Smooth muscle cell (in vitro differentiated cells): ENCODE measurements around the gene LCN9. TPM values are rescaled to one million over a fixed set of nuclear protein-coding genes. Genes with fewer than 3 reads are reported as not detected.
A peak's percentile ranks its signal among the peaks of the same experiment; 100 is the strongest.

ENCODE experiments used
- DNase-seq: peaks from one replicate; lab custom pipeline; 2025; ENCODE audit not compliant: unreplicated experiment; lab: John Stamatoyannopoulos, UW
- H2AFZ ChIP-seq: fragments of 200-600 bp; sonication (generic); 2 replicates; pipeline ENCODE4 v1.6.0; 2016; ENCODE audit warnings: antibody characterized with exemption, low read depth, mild to moderate bottlenecking
- H3F3A ChIP-seq: fragments of 200-600 bp; sonication (generic); 2 replicates; pipeline ENCODE4 v1.6.0; 2017; ENCODE audit warnings: antibody characterized with exemption, low read depth
- H3K27ac ChIP-seq: fragments of 200-600 bp; sonication (generic); 2 replicates; pipeline ENCODE4 v1.5.1; 2016; ENCODE audit warnings: low read depth, mild to moderate bottlenecking
- H3K27me3 ChIP-seq: fragments of 200-600 bp; sonication (generic); 2 replicates; pipeline ENCODE4 v1.6.1; 2016; ENCODE audit warnings: low read depth, mild to moderate bottlenecking
- H3K36me3 ChIP-seq: fragments of 200-600 bp; sonication (generic); 2 replicates; pipeline ENCODE4 v1.5.1; 2016; ENCODE audit warnings: low read depth
- H3K4me1 ChIP-seq: fragments of 200-600 bp; sonication (generic); 2 replicates; pipeline ENCODE4 v1.5.1; 2016; ENCODE audit warnings: low read depth
- H3K4me2 ChIP-seq: fragments of 200-600 bp; sonication (generic); 2 replicates; pipeline ENCODE4 v1.6.0; 2016; ENCODE audit warnings: mild to moderate bottlenecking
- H3K4me3 ChIP-seq: fragments of 200-600 bp; sonication (generic); 2 replicates; pipeline ENCODE4 v1.5.1; 2016; ENCODE audit warnings: mild to moderate bottlenecking
- H3K79me2 ChIP-seq: fragments of 200-600 bp; sonication (generic); 2 replicates; pipeline ENCODE4 v1.6.0; 2016; ENCODE audit warnings: low read depth, mild to moderate bottlenecking
- H3K9ac ChIP-seq: fragments of 200-600 bp; sonication (generic); 2 replicates; pipeline ENCODE4 v1.6.0; 2016; ENCODE audit warnings: low read depth
- H3K9me3 ChIP-seq: fragments of 200-600 bp; sonication (generic); replicated peaks from 2 replicates; pipeline ENCODE4 v1.5.1; 2016; ENCODE audit warnings: low read depth
- H4K20me1 ChIP-seq: fragments of 200-600 bp; sonication (generic); 2 replicates; pipeline ENCODE4 v1.6.0; 2016; ENCODE audit warnings: low read depth
- CTCF ChIP-seq: fragments of 200-600 bp; sonication (generic); IDR thresholded peaks from 2 replicates; pipeline ENCODE4 v1.5.1; 2017; ENCODE audit warnings: borderline replicate concordance, mild to moderate bottlenecking, antibody characterized with exemption; ENCODE audit not compliant: insufficient read depth, poor library complexity, severe bottlenecking
- WGBS: methylation state at CpG from one replicate; pipeline ENCODE4 v1.1.7; 2016; ENCODE audit warnings: low lambda C conversion rate; 5-methylcytosine and 5-hydroxymethylcytosine counted together
- polyA plus RNA-seq: library from polyadenylated mRNA; unstranded; fragments of >200 nt; fragmentation: Nextera tagmentation; extraction: Ambion mirVana; gene quantifications from 2 replicates; pipeline ENCODE4 v1.2.1, GENCODE V29; 2016
- total RNA-seq: library from RNA; depleted of rRNA; stranded (reverse); fragments of >200 nt; gene quantifications from 2 replicates; pipeline ENCODE4 v1.2.3, GENCODE V29; 2014

LCN9 gene
- total and polyA plus RNA-seq, 2 experiments from 2014 or later, result 20.8 to 22.0 TPM

GRCh38 chr9:135701067-135701958 lies 38.2 kb downstream of the LCN9 start:
- no peaks in the 10 kb centered on the region for H3F3A ChIP-seq

GRCh38 chr9:135701959-135702721 lies 39.0 kb downstream of the LCN9 start, which contains the start of gene KCNT1:
KCNT1 (plus strand) TSS chr9:135702185; CDS start chr9:135702259, 74 bp downstream.
- peaks cover 3% of the 10 kb centered on the region for H3K27me3 ChIP-seq
- peak; percentile 100 for TF ChIP-seq CTCF
- H3K4me1 ChIP-seq, result peaks cover 4% of the 10 kb centered on the region
- no peak within 1 kb of the TSS for H3K27ac ChIP-seq
- peak within 1 kb of the TSS; percentile 86 for H3K4me2 ChIP-seq
- H3K4me3 ChIP-seq, result peak within 1 kb of the TSS; percentile 47
- no peak within 1 kb of the TSS for H3K9ac ChIP-seq
- no peaks in the 10 kb centered on the region for H3K36me3 ChIP-seq
- WGBS, result 18% methylated on average over 38 of the region's 66 CpGs
- no peaks in the 10 kb centered on the region for H4K20me1 ChIP-seq
- no peaks in the 10 kb centered on the region for H3K79me2 ChIP-seq
- no peaks in the 10 kb centered on the region for H3K9me3 ChIP-seq
- H3F3A ChIP-seq, result no peaks in the 10 kb centered on the region
- peak within 1 kb of the TSS; percentile 9 for H2AFZ ChIP-seq
- peak; percentile 55 for DNase-seq

More at GRCh38 chr9:135701067-135701958, 38.2 kb downstream of the LCN9 start:
- Histone ChIP-seq H4K20me1 (no peaks in the 10 kb centered on the region), H3K4me1 (peaks cover 4% of the 10 kb centered on the region), H3K4me3 (peak overlapping the region; percentile 47), H3K36me3 (no peaks in the 10 kb centered on the region), H3K9me3 (no peaks in the 10 kb centered on the region), H2AFZ (peak overlapping the region; percentile 9), H3K27ac (no peak overlapping the region), H3K4me2 (peak overlapping the region; percentile 86), H3K79me2 (no peaks in the 10 kb centered on the region), H3K9ac (no peak overlapping the region), H3K27me3 (peaks cover 3% of the 10 kb centered on the region)
- DNase-seq, result no peak
- TF ChIP-seq CTCF, result no peak
- WGBS, result 47% methylated on average over 33 of the region's 40 CpGs

- WGBS, result 37% methylated on average over 14 of the region's 14 CpGs
- no peak overlapping the region for H3K4me2 ChIP-seq
- H3F3A ChIP-seq, result no peaks in the 10 kb centered on the region
- no peaks in the 10 kb centered on the region for H3K79me2 ChIP-seq
- no peaks in the 10 kb centered on the region for H3K36me3 ChIP-seq
- no peak overlapping the region for H3K4me3 ChIP-seq
- DNase-seq, result no peak
- peaks cover 3% of the 10 kb centered on the region for H3K27me3 ChIP-seq
- H3K27ac ChIP-seq, result no peak overlapping the region
- H3K9ac ChIP-seq, result no peak overlapping the region
- H3K9me3 ChIP-seq, result no peaks in the 10 kb centered on the region
- no peak for TF ChIP-seq CTCF
- no peak overlapping the region for H2AFZ ChIP-seq
- H3K4me1 ChIP-seq, result peaks cover 4% of the 10 kb centered on the region
- no peaks in the 10 kb centered on the region for H4K20me1 ChIP-seq
Measured at GRCh38 chr9:135703726-135704125, 40.6 kb downstream of the LCN9 start.
